Endothelial cell of umbilical vein (primary cell): ENCODE results near the gene FAM98A. TPM values are rescaled to one million over a fixed set of nuclear protein-coding genes. Genes with fewer than 3 reads are reported as not detected.

Source experiments
- BruUV-seq: library from RNA; stranded (reverse); fragments of 400-500 nt; replicated peaks from 2 replicates; lab custom pipeline; 2021; lab: Mats Ljungman, UMichigan
- CTCF ChIA-PET: fragments of 300-600, 350-600 bp; sonication (Branson Sonifier 250); formaldehyde crosslinking; loops from one replicate; lab custom pipeline; 2021; ENCODE audit warnings: antibody characterized with exemption, inconsistent platforms; lab: Charles Lee
- POLR2A ChIA-PET: fragments of 300-600, 350-600 bp; sonication (Branson Sonifier 250); formaldehyde crosslinking; loops from one replicate; lab custom pipeline; 2021; ENCODE audit warnings: antibody characterized with exemption, inconsistent platforms; lab: Charles Lee
- DNase-seq: peaks from one replicate; pipeline ENCODE4 v3.0.0-alpha.2; 2011; ENCODE audit warnings: low read depth, low spot score
- FAIRE-seq: peaks from 2 replicates; lab custom pipeline; 2011; peaks lifted over from hg19 to GRCh38; lab: Jason Lieb, UNC
- H2AFZ ChIP-seq: 2 replicates; pipeline ENCODE4 v1.6.0; 2012; ENCODE audit warnings: low read depth, low read length, control low read depth, inconsistent platforms
- H3K27ac ChIP-seq: 2 replicates; pipeline ENCODE4 v1.5.1; 2011; ENCODE audit warnings: low read depth, mild to moderate bottlenecking, control low read depth, low read length, moderate library complexity; ENCODE audit not compliant: insufficient read depth
- H3K27me3 ChIP-seq, 2 experiments: 2 replicates each; pipeline versions ENCODE4 v1.6.0 to v1.6.1; 2011; ENCODE audit warnings: low read length in 2 of 2, mixed read lengths in 1 of 2; ENCODE audit not compliant: control insufficient read depth in 2 of 2, insufficient read depth in 2 of 2
- H3K36me3 ChIP-seq, 2 experiments: 2 replicates in 1 of 2; 3 replicates in 1 of 2; pipeline ENCODE4 v1.5.1; 2011; ENCODE audit warnings: low read length in 2 of 2, mild to moderate bottlenecking in 1 of 2, moderate library complexity in 1 of 2; ENCODE audit not compliant: control insufficient read depth in 2 of 2, insufficient read depth in 2 of 2; ENCODE audit errors: extremely low read depth in 1 of 2
- H3K4me1 ChIP-seq: 3 replicates; pipeline ENCODE4 v1.5.1; 2011; ENCODE audit warnings: mild to moderate bottlenecking, low read length; ENCODE audit not compliant: control insufficient read depth, insufficient read depth; ENCODE audit errors: extremely low read depth
- H3K4me2 ChIP-seq: 2 replicates; pipeline ENCODE4 v1.6.1; 2011; ENCODE audit warnings: low read length, control low read depth, mixed read lengths; ENCODE audit not compliant: insufficient read depth
- H3K4me3 ChIP-seq, 3 experiments: fragments of 200-600 bp in 1 of 3; sonication (generic), shearing (Covaris generic) in 1 of 3; replicated peaks in 1 of 3; 2 replicates each; pipeline ENCODE4 v1.5.1; 2011 to 2016; ENCODE audit warnings: control low read depth in 3 of 3, low read length in 3 of 3, mild to moderate bottlenecking in 2 of 3, inconsistent platforms in 1 of 3, low read depth in 1 of 3, moderate library complexity in 1 of 3; ENCODE audit not compliant: insufficient read depth in 1 of 3
- H3K79me2 ChIP-seq: 2 replicates; pipeline ENCODE4 v1.6.0; 2012; ENCODE audit warnings: low read length, inconsistent platforms; ENCODE audit not compliant: control insufficient read depth, insufficient read depth
- H3K9ac ChIP-seq: replicated peaks from 2 replicates; pipeline ENCODE3; 2011; ENCODE audit warnings: low read length, control low read depth; ENCODE audit not compliant: insufficient read depth; ENCODE audit errors: extremely low read depth
- H3K9me1 ChIP-seq: replicated peaks from 3 replicates; pipeline ENCODE4 v1.6.0; 2011; ENCODE audit warnings: mild to moderate bottlenecking, low read length; ENCODE audit not compliant: control insufficient read depth, insufficient read depth; ENCODE audit errors: extremely low read depth
- H3K9me3 ChIP-seq: replicated peaks from 2 replicates; pipeline ENCODE4 v1.5.1; 2012; ENCODE audit warnings: low read length, inconsistent platforms; ENCODE audit not compliant: control insufficient read depth, insufficient read depth
- H4K20me1 ChIP-seq: replicated peaks from 2 replicates; pipeline ENCODE3; 2011; ENCODE audit warnings: mild to moderate bottlenecking, low read length; ENCODE audit not compliant: control insufficient read depth, insufficient read depth; ENCODE audit errors: extremely low read depth
- CTCF ChIP-seq, 2 donors: IDR thresholded peaks; 1 replicate in 1 of 2; 2 replicates in 1 of 2; pipeline ENCODE4 v1.5.1; 2011; ENCODE audit warnings: low read length in 2 of 2, mild to moderate bottlenecking in 2 of 2, moderate library complexity in 2 of 2, control low read depth in 1 of 2, inconsistent platforms in 1 of 2, low read depth in 1 of 2; ENCODE audit not compliant: insufficient read depth in 1 of 2; ENCODE audit errors: extremely low read depth in 1 of 2
- EZH2 ChIP-seq: IDR thresholded peaks from 2 replicates; pipeline ENCODE4 v1.6.1; 2012; ENCODE audit warnings: borderline replicate concordance, low read depth, mild to moderate bottlenecking, moderate library complexity, low read length, inconsistent platforms; ENCODE audit not compliant: severe bottlenecking
- GATA2 ChIP-seq: IDR thresholded peaks from 2 replicates; pipeline ENCODE4 v1.7.0; 2011; ENCODE audit warnings: low read depth, mild to moderate bottlenecking, moderate library complexity, mixed read lengths, low read length; ENCODE audit not compliant: insufficient read length, insufficient read depth
- JUN ChIP-seq: IDR thresholded peaks from 2 replicates; pipeline ENCODE4 v1.6.1; 2011; ENCODE audit warnings: borderline replicate concordance, low read depth; ENCODE audit not compliant: insufficient read length, insufficient read depth
- MYC ChIP-seq: IDR thresholded peaks from one replicate; pipeline ENCODE4 v1.6.1; 2011; ENCODE audit warnings: mild to moderate bottlenecking, low read depth, low read length
- POLR2A ChIP-seq: IDR thresholded peaks from 2 replicates; pipeline ENCODE4 v1.6.1; 2012; ENCODE audit warnings: low read depth, mild to moderate bottlenecking, control low read depth, low read length
- POLR2AphosphoS5 ChIP-seq: IDR thresholded peaks from 2 replicates; pipeline ENCODE4 v1.6.1; 2012; ENCODE audit warnings: low read depth, mild to moderate bottlenecking, control low read depth, low read length, moderate library complexity; ENCODE audit not compliant: insufficient read depth
- dilution Hi-C: fragments of 300-500 bp; cut with MboI; formaldehyde crosslinking; loops from one replicate; pipeline ENCODE4 v1.15.0; 2019; ENCODE audit warnings: low sequenced_read_pairs; ENCODE audit not compliant: extremely low pct_ligation_motif_present
- intact Hi-C: fragments of 100-400 bp; cut with micrococcal nuclease; formaldehyde crosslinking; loops from one replicate; pipeline ENCODE4 v1.10.0; 2022
- polyA plus RNA-seq, 4 experiments: library from polyadenylated mRNA; depleted of rRNA in 3 of 4; stranded (reverse) in 3 of 4; unstranded in 1 of 4; fragments of >200 nt; gene quantifications; 2 replicates each; pipeline versions ENCODE4 v1.2.1 to v1.2.3, GENCODE V29; 2011 to 2012; ENCODE audit warnings: missing spikeins in 1 of 4
- total RNA-seq: library from RNA; stranded (reverse); gene quantifications from 2 replicates; pipeline ENCODE4 v1.2.3, GENCODE V29; 2021
- TF ChIP-seq, protein P1 (sequence below): IDR thresholded peaks from 2 replicates; pipeline ENCODE4 v1.6.1; 2011; ENCODE audit not compliant: insufficient read depth, insufficient read length

Gene FAM98A
- total and polyA plus RNA-seq, 2 donors (not counting 3 experiments of a cell fraction or from before 2014, with no cell fraction given): 52.8 to 97.1 TPM

- TF ChIP-seq POLR2A (no peak), JUN (no peak), MYC (no peak), GATA2 (no peak), EZH2 (no peak), CTCF (IDR thresholded peaks at IDR 0.05; ENCODE audit: extremely low read depth in 1 of 2, insufficient read depth in 1 of 2, low read depth in 1 of 2, low read length in 2 of 2) (no peak), POLR2AphosphoS5 (no peak)
- TF ChIP-seq, protein P1, sequence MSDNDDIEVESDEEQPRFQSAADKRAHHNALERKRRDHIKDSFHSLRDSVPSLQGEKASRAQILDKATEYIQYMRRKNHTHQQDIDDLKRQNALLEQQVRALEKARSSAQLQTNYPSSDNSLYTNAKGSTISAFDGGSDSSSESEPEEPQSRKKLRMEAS: no peak
- FAIRE-seq (no peak), DNase-seq (no peak)
- H3K79me2 ChIP-seq: peaks cover 44% of the 10 kb centered on the region
- H3K9me3 ChIP-seq: no peaks in the 10 kb centered on the region
- no peak overlapping the region for H3K9ac ChIP-seq
- no peaks in the 10 kb centered on the region for H4K20me1 ChIP-seq
- H3K4me2 ChIP-seq: peak overlapping the region; percentile 89
- ChIA-PET CTCF (interaction anchor here (2.8 kb wide), 1 partner anchor 14 kb away, joined by 12 read pairs; no protein-coding TSS in a partner anchor), POLR2A (no interaction called here)
- H3K9me1 ChIP-seq: no peaks in the 10 kb centered on the region
- H3K4me3 ChIP-seq: peak overlapping the region in 1 of 3 experiments; percentile 81
- intact Hi-C loops (no loop called here), dilution Hi-C loops (no loop called here)
- no peak overlapping the region for H2AFZ ChIP-seq
- H3K4me1 ChIP-seq: peaks cover 19% of the 10 kb centered on the region
- peaks cover 0 to under 1% of the 10 kb centered on the region in 2 experiments for H3K27me3 ChIP-seq
- no TSS peak for BruUV-seq
- H3K27ac ChIP-seq: no peak overlapping the region
- H3K36me3 ChIP-seq: peaks cover 2 to 10% of the 10 kb centered on the region in 2 experiments
These were observed 2.1 kb downstream of the FAM98A start for GRCh38 chr2:33597026-33597425.
